HepG2 (cell line): ENCODE data around the gene MEGF11. TPM values are rescaled to one million over a fixed set of nuclear protein-coding genes. Genes with fewer than 3 reads are reported as not detected.

ENCODE experiments used
- ATAC-seq: fragments of 200-7000 bp; cut with Tn5 transposase; 3 replicates; pipeline ENCODE4 v1.9.1; 2020; ENCODE audit warnings: mild to moderate bottlenecking, moderate library complexity
- BruUV-seq: library from RNA; stranded (reverse); fragments of 400-500 nt; replicated peaks from 2 replicates; lab custom pipeline; 2021; lab: Mats Ljungman, UMichigan
- CTCF ChIA-PET: fragments of 300-600 bp; formaldehyde crosslinking; extraction: SDS; loops from one replicate; lab custom pipeline; 2021; ENCODE audit warnings: low total read pairs, inconsistent platforms, low intra/inter-chr PET ratio; lab: Yijun Ruan, JAX
- POLR2A ChIA-PET: fragments of 350-600 bp; sonication (Branson Sonifier 250); formaldehyde crosslinking; loops from one replicate; lab custom pipeline; 2020; ENCODE audit warnings: antibody characterized with exemption, inconsistent platforms; lab: Yijun Ruan, JAX
- DNase-seq: peaks from one replicate; pipeline ENCODE4 v3.0.0-alpha.2; 2015; ENCODE audit warnings: low spot score
- FAIRE-seq: peaks from 3 replicates; lab custom pipeline; 2011; peaks lifted over from hg19 to GRCh38; lab: Jason Lieb, UNC
- H2AFZ ChIP-seq: one replicate; pipeline ENCODE4 v1.6.1; 2011; ENCODE audit warnings: low read length, inconsistent platforms
- H3K27ac ChIP-seq: fragments of 300-600 bp; 3 replicates; pipeline ENCODE4 v1.8.0; 2011; ENCODE audit warnings: mixed run types, mild to moderate bottlenecking, mixed read lengths, low read length, inconsistent platforms; ENCODE audit not compliant: insufficient read depth; ENCODE audit errors: extremely low read length
- H3K27me3 ChIP-seq, 2 experiments: fragments of 200-600 bp in 1 of 2; 2 replicates in 1 of 2; 3 replicates in 1 of 2; pipeline versions ENCODE4 v1.6.0 to v1.8.0; 2011; ENCODE audit warnings: low read length in 2 of 2, mild to moderate bottlenecking in 2 of 2, moderate library complexity in 2 of 2, inconsistent platforms in 1 of 2; ENCODE audit not compliant: insufficient read depth in 2 of 2, control insufficient read depth in 1 of 2
- H3K36me3 ChIP-seq, 2 experiments: fragments of 200-600 bp in 1 of 2; replicated peaks in 1 of 2; 2 replicates in 1 of 2; 3 replicates in 1 of 2; pipeline versions ENCODE4 v1.5.1 to v1.8.0; 2011; ENCODE audit warnings: low read length in 2 of 2, inconsistent platforms in 1 of 2; ENCODE audit not compliant: insufficient read depth in 2 of 2, control insufficient read depth in 1 of 2
- H3K4me1 ChIP-seq: 2 replicates; pipeline ENCODE4 v1.5.1; 2012; ENCODE audit warnings: low read length, inconsistent platforms; ENCODE audit not compliant: insufficient read depth
- H3K4me2 ChIP-seq: 2 replicates; pipeline ENCODE4 v1.6.0; 2011; ENCODE audit warnings: low read depth, low read length, inconsistent platforms
- H3K4me3 ChIP-seq, 3 experiments: fragments of 200-600 bp in 1 of 3; sonication (generic), shearing (Covaris generic) in 1 of 3; replicated peaks in 1 of 3; 2 replicates each; pipeline ENCODE4 v1.5.1; 2011 to 2016; ENCODE audit warnings: low read length in 3 of 3, inconsistent platforms in 2 of 3, low read depth in 2 of 3, mild to moderate bottlenecking in 2 of 3, control low read depth in 1 of 3, mixed read lengths in 1 of 3; ENCODE audit not compliant: insufficient read depth in 1 of 3
- H3K79me2 ChIP-seq: one replicate; pipeline ENCODE4 v1.6.1; 2011; ENCODE audit warnings: low read length, inconsistent platforms; ENCODE audit not compliant: insufficient read depth
- H3K9ac ChIP-seq: 2 replicates; pipeline ENCODE4 v1.6.0; 2011; ENCODE audit warnings: mild to moderate bottlenecking, low read depth, low read length, inconsistent platforms; ENCODE audit not compliant: insufficient read depth
- H3K9me3 ChIP-seq: 2 replicates; pipeline ENCODE4 v1.5.1; 2012; ENCODE audit warnings: mild to moderate bottlenecking, low read length
- H4K20me1 ChIP-seq: 2 replicates; pipeline ENCODE4 v1.6.0; 2011; ENCODE audit warnings: inconsistent platforms, mild to moderate bottlenecking, low read length, moderate library complexity; ENCODE audit not compliant: insufficient read depth
- BRCA1 ChIP-seq: sonication (generic); formaldehyde crosslinking; IDR thresholded peaks from 2 replicates; pipeline ENCODE4 v1.4.0; 2020; ENCODE audit warnings: missing genetic modification reagents
- CBX1 ChIP-seq: IDR thresholded peaks from one replicate; pipeline ENCODE4 v1.6.1; 2016; ENCODE audit warnings: antibody characterized with exemption, low read depth
- CEBPG ChIP-seq: IDR thresholded peaks from 2 replicates; pipeline ENCODE4 v1.6.1; 2016
- FLYWCH1 ChIP-seq: sonication (generic); formaldehyde crosslinking; IDR thresholded peaks from 2 replicates; pipeline ENCODE4 v1.8.1; 2023; ENCODE audit warnings: mild to moderate bottlenecking, missing genetic modification reagents
- HIVEP1 ChIP-seq: sonication (generic); formaldehyde crosslinking; IDR thresholded peaks from 2 replicates; pipeline ENCODE4 v1.4.0; 2020; ENCODE audit warnings: mild to moderate bottlenecking, missing genetic modification reagents
- HMG20B ChIP-seq: conservative IDR thresholded peaks from 2 replicates; pipeline ENCODE4 v1.6.1; 2016; ENCODE audit warnings: missing genetic modification reagents, missing compliant biosample characterization
- ISX ChIP-seq: sonication (generic); formaldehyde crosslinking; conservative IDR thresholded peaks from 2 replicates; pipeline ENCODE4 v1.5.0; 2020; ENCODE audit warnings: missing genetic modification reagents
- MAFG ChIP-seq: sonication (generic); formaldehyde crosslinking; IDR thresholded peaks from 2 replicates; pipeline ENCODE4 v1.5.1; 2020; ENCODE audit warnings: mild to moderate bottlenecking, missing genetic modification reagents
- RELA ChIP-seq: sonication (generic); formaldehyde crosslinking; IDR thresholded peaks from 2 replicates; pipeline ENCODE4 v1.4.0; 2020; ENCODE audit warnings: missing genetic modification reagents
- SP5 ChIP-seq: IDR thresholded peaks from 2 replicates; pipeline ENCODE4 v1.6.1; 2016; ENCODE audit warnings: low read depth, borderline replicate concordance
- SPEN ChIP-seq: sonication (generic); formaldehyde crosslinking; IDR thresholded peaks from 2 replicates; pipeline ENCODE4 v1.5.1; 2020; ENCODE audit warnings: low read depth, mild to moderate bottlenecking, missing genetic modification reagents
- ZBTB8A ChIP-seq: sonication (generic); formaldehyde crosslinking; IDR thresholded peaks from 2 replicates; pipeline ENCODE4 v1.4.0; 2020; ENCODE audit warnings: mild to moderate bottlenecking, low read depth, missing genetic modification reagents, borderline replicate concordance
- ZNF124 ChIP-seq: sonication (generic); formaldehyde crosslinking; IDR thresholded peaks from 2 replicates; pipeline ENCODE4 v1.4.0; 2020; ENCODE audit warnings: missing genetic modification reagents
- ZNF335 ChIP-seq: sonication (generic); formaldehyde crosslinking; IDR thresholded peaks from 2 replicates; pipeline ENCODE4 v1.4.0; 2020; ENCODE audit warnings: missing genetic modification reagents
- ZNF878 ChIP-seq: sonication (generic); formaldehyde crosslinking; IDR thresholded peaks from 2 replicates; pipeline ENCODE4 v1.8.1; 2023; ENCODE audit warnings: mild to moderate bottlenecking, missing genetic modification reagents, moderate library complexity
- WGBS: methylation state at CpG from one replicate; pipeline ENCODE4 v1.1.6; 2017; ENCODE audit warnings: low lambda C conversion rate; 5-methylcytosine and 5-hydroxymethylcytosine counted together
- in situ Hi-C: cut with HindIII; loops from 2 replicates; pipeline ENCODE4 v1.10.0; 2017; ENCODE audit warnings: low pct_unique_long_range_greater_than_20kb; ENCODE audit not compliant: extremely low pct_ligation_motif_present
- intact Hi-C: fragments of 100-400 bp; cut with micrococcal nuclease; formaldehyde crosslinking; loops from one replicate; pipeline ENCODE4 v1.10.0; 2022; ENCODE audit not compliant: unreplicated experiment
- polyA plus RNA-seq, 8 experiments: library from polyadenylated mRNA; depleted of rRNA in 3 of 8; stranded (reverse) in 7 of 8; unstranded in 1 of 8; fragments of >200 nt; fragmentation: Illumina TruSeq in 4 of 8; extraction: Trizol in 4 of 8; gene quantifications; 2 replicates each; pipeline versions ENCODE4 v1.2.1 to v1.2.3, GENCODE V29; 2011 to 2016; ENCODE audit warnings: low read depth in 4 of 8, missing spikeins in 1 of 8, mixed read lengths in 1 of 8; ENCODE audit not compliant: insufficient read depth in 1 of 8
- total RNA-seq, 5 experiments: library from RNA; depleted of rRNA; stranded (reverse); fragments of >200 nt; fragmentation: Illumina TruSeq; extraction: Trizol; gene quantifications; 2 replicates each; pipeline ENCODE4 v1.2.3, GENCODE V29; 2016; ENCODE audit warnings: low read depth in 1 of 5
- TF ChIP-seq, protein P1 (sequence below): IDR thresholded peaks from 2 replicates; pipeline ENCODE4 v1.6.1; 2016; ENCODE audit warnings: low read depth, missing genetic modification reagents, missing compliant biosample characterization
- TF ChIP-seq, protein P2 (sequence below): sonication (generic); formaldehyde crosslinking; IDR thresholded peaks from 2 replicates; pipeline ENCODE4 v1.8.0; 2022; ENCODE audit warnings: mild to moderate bottlenecking, missing genetic modification reagents, moderate library complexity
- TF ChIP-seq, protein P3 (sequence below): sonication (generic); formaldehyde crosslinking; IDR thresholded peaks from 2 replicates; pipeline ENCODE4 v1.4.0; 2020; ENCODE audit warnings: missing genetic modification reagents, borderline replicate concordance

Gene MEGF11
- total and polyA plus RNA-seq, 2 of the 13 experiments (the other 11 are each of a cell fraction or from before 2014, with no cell fraction given), result not detected

DNA sequence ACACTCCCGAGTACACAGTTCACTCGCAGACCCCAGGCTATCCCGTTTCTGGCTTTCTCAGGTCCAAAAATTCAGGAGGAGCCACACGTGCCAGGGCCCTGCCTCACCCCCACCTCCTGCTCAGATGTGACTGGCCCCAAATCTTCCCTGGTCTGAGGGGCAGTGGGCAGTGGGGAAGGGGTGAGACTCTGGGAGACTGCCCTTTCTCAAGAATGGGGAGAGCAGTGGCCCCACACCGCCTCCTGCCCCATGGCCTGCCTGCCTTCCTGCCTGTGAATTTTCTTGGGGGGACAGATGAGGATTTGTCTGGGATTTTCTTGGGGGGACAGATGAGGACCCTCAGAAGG is 174.6 kb downstream of the MEGF11 start:
- no peak overlapping the region for H2AFZ ChIP-seq
- TF ChIP-seq, protein P1, sequence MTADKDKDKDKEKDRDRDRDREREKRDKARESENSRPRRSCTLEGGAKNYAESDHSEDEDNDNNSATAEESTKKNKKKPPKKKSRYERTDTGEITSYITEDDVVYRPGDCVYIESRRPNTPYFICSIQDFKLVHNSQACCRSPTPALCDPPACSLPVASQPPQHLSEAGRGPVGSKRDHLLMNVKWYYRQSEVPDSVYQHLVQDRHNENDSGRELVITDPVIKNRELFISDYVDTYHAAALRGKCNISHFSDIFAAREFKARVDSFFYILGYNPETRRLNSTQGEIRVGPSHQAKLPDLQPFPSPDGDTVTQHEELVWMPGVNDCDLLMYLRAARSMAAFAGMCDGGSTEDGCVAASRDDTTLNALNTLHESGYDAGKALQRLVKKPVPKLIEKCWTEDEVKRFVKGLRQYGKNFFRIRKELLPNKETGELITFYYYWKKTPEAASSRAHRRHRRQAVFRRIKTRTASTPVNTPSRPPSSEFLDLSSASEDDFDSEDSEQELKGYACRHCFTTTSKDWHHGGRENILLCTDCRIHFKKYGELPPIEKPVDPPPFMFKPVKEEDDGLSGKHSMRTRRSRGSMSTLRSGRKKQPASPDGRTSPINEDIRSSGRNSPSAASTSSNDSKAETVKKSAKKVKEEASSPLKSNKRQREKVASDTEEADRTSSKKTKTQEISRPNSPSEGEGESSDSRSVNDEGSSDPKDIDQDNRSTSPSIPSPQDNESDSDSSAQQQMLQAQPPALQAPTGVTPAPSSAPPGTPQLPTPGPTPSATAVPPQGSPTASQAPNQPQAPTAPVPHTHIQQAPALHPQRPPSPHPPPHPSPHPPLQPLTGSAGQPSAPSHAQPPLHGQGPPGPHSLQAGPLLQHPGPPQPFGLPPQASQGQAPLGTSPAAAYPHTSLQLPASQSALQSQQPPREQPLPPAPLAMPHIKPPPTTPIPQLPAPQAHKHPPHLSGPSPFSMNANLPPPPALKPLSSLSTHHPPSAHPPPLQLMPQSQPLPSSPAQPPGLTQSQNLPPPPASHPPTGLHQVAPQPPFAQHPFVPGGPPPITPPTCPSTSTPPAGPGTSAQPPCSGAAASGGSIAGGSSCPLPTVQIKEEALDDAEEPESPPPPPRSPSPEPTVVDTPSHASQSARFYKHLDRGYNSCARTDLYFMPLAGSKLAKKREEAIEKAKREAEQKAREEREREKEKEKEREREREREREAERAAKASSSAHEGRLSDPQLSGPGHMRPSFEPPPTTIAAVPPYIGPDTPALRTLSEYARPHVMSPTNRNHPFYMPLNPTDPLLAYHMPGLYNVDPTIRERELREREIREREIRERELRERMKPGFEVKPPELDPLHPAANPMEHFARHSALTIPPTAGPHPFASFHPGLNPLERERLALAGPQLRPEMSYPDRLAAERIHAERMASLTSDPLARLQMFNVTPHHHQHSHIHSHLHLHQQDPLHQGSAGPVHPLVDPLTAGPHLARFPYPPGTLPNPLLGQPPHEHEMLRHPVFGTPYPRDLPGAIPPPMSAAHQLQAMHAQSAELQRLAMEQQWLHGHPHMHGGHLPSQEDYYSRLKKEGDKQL (CRISPR knock-in tag), result no peak
- TF ChIP-seq MAFG (no peak), CBX1 (no peak), RELA (CRISPR knock-in tag) (no peak), ISX (CRISPR knock-in tag) (no peak), ZBTB8A (CRISPR knock-in tag) (no peak), BRCA1 (CRISPR knock-in tag) (no peak), HMG20B (no peak), SP5 (CRISPR knock-in tag) (no peak), ZNF878 (no peak), ZNF335 (CRISPR knock-in tag) (no peak), SPEN (CRISPR knock-in tag) (no peak), CEBPG (CRISPR knock-in tag) (no peak), HIVEP1 (CRISPR knock-in tag) (no peak), ZNF124 (CRISPR knock-in tag) (no peak), FLYWCH1 (CRISPR knock-in tag) (no peak)
- TF ChIP-seq, protein P2, sequence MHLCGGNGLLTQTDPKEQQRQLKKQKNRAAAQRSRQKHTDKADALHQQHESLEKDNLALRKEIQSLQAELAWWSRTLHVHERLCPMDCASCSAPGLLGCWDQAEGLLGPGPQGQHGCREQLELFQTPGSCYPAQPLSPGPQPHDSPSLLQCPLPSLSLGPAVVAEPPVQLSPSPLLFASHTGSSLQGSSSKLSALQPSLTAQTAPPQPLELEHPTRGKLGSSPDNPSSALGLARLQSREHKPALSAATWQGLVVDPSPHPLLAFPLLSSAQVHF (CRISPR knock-in tag), result no peak
- TF ChIP-seq, protein P3, sequence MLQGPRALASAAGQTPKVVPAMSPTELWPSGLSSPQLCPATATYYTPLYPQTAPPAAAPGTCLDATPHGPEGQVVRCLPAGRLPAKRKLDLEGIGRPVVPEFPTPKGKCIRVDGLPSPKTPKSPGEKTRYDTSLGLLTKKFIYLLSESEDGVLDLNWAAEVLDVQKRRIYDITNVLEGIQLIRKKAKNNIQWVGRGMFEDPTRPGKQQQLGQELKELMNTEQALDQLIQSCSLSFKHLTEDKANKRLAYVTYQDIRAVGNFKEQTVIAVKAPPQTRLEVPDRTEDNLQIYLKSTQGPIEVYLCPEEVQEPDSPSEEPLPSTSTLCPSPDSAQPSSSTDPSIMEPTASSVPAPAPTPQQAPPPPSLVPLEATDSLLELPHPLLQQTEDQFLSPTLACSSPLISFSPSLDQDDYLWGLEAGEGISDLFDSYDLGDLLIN (CRISPR knock-in tag), result no peak
- TF ChIP-seq, all 625 proteins: peak for 0
- no peaks in the 10 kb centered on the region for H3K79me2 ChIP-seq
- no peak overlapping the region for H3K9ac ChIP-seq
- no peak for ATAC-seq
- peaks cover 14% of the 10 kb centered on the region for H3K4me1 ChIP-seq
- H3K27me3 ChIP-seq, result peaks cover 0 to 24% of the 10 kb centered on the region in 2 experiments; a peak in 4 of 5 replicates
- in situ Hi-C loops (no loop called here), intact Hi-C loops (no loop called here)
- ChIA-PET POLR2A (no interaction called here), CTCF (no interaction called here)
- BruUV-seq, result no TSS peak
- no peak overlapping the region for H3K4me3 ChIP-seq
- H4K20me1 ChIP-seq, result no peaks in the 10 kb centered on the region
- H3K4me2 ChIP-seq, result no peak overlapping the region
- H3K9me3 ChIP-seq, result no peaks in the 10 kb centered on the region
- no peak for DNase-seq
- WGBS, result 6% methylated on average over 5 of the region's 5 CpGs
- no peak for FAIRE-seq
- H3K27ac ChIP-seq, result no peak overlapping the region
- no peaks in the 10 kb centered on the region for H3K36me3 ChIP-seq
